NCI-H2227 (cell line): Measurements from ENCODE around the gene SYT14.
"Not testable (repeated sequence)": the region's sequence is repeated elsewhere in the genome, so short reads cannot be mapped to it uniquely, and the experiment has no call there.

Source experiments
- DNase-seq: peaks from one replicate; lab custom pipeline; 2025; ENCODE audit not compliant: unreplicated experiment; lab: John Stamatoyannopoulos, UW

SYT14 gene

GRCh38 chr1:209936125-209936524 is 1.9 kb upstream of the SYT14 start:
- no peak for DNase-seq

DNA sequence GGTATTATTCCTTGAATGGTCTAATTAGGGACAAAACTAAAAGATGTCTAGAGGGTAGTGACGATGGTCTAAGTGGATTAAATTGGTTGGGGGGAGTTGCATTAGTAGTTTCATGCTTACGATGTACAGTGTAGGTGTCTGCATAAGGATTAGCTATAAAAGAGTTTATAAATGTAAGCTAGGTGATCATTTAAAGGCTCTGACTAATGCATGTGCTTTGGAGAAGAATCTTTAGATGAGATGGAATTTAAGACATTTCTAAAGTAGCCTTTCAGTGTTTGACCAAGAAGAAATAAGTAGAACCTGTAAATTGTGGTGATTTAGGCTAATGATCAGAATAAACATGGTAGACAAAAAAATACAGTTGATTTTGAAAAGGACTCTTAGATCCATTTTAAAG is 7.4 kb downstream of the SYT14 start:
- DNase-seq = no peak

GRCh38 chr1:209948155-209948554 is 10.1 kb downstream of the SYT14 start:
- DNase-seq = no peak

- no peak for DNase-seq
These were observed 18.1 kb downstream of the SYT14 start for GRCh38 chr1:209956116-209956515.

DNA sequence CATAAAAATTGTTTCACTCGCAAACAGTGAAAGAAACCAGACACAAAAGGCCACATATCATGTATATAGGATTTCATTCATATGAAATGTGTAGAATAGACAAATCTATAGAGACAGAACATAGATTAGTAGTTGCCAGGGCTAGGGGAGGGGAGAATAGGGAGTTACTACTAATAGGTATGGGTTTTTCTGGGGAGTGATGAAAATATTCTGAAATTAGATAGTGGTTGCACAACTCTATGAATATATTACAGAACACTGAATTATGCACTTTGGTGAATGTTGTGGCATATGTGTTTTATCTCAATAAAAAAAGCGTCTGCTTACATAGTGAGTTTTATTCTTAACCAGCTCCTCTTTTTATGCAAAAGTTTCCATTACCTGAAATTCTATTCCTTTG is 21.6 kb downstream of the SYT14 start:
- no peak for DNase-seq

GRCh38 chr1:209960926-209961325 is 22.9 kb downstream of the SYT14 start:
- DNase-seq = no peak

DNA sequence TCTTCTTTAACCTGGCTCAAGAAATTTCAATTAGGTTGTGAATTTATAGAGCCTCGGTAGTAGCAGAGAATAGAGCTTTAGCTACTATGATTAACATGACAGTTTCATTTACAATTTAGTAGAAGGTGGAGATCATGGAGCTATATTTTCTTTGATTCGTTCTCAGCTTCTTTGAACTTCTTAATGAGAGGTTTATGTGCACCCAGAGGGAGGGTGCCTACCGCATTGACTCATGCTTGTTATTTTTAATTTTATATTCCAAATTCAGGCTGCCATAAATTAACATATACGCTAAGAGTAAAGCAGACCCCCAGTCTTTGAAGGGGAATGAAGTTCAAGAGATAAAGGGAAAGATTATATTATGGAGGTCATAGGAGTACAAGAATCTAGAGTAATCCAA is 24.4 kb downstream of the SYT14 start:
- DNase-seq = no peak

DNA sequence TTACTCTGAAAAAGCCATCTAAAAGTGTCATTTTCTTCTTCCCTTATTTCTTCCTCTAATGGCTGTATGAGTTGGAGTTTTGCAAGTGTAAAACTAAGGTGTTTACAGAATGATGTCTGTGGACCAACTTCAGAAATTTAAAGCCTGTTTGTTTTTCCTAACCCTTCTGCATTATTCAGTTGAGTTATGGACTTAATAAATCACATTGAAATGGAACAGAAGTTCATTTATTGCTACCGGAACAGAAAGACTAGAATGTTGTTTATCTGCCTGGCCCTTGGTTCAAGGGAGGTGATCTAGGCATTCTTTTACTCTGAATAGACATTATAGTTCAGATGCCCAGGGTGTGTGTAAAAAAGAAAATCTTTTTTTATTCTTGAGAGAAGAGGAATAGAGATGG is 24.8 kb downstream of the SYT14 start:
- DNase-seq = no peak

DNA sequence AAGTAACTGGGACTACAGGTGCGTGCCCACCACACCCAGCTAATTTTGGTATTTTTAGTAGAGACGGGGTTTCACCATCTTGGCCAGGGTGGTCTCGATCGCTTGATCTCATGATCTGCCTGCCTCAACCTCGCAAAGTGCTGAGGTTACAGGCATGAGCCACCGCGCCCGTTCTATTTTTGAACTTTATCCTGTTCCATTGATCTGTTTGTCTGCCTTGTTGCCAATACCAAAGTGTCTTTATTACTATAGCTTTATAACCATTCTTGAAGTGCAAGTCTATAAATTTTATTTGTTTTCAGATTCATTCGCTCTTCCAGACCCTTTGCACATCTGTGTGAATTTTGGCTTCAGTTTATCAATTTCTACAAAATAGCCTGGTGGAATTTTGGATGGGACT is 28.0 kb downstream of the SYT14 start:
- DNase-seq = no peak

DNA sequence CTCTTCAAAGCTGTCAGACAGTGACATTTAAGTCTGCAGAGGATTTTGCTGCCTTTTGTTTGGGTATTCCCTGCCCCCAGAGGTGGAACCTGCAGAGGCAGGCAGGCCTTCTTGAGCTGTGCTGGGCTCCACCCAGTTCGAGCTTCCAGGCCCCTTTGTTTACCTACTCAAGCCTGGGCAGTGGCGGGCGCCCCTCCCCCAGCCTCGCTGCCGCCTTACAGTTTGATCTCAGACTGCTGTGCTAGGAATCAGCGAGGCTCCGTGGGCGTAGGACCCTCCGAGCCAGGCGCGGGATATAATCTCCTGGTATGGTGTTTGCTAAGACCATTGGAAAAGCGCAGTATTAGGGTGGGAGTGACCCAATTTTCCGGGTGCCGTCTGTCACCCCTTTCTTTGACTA is 40.7 kb downstream of the SYT14 start:
- not testable (repeated sequence) for DNase-seq

DNA sequence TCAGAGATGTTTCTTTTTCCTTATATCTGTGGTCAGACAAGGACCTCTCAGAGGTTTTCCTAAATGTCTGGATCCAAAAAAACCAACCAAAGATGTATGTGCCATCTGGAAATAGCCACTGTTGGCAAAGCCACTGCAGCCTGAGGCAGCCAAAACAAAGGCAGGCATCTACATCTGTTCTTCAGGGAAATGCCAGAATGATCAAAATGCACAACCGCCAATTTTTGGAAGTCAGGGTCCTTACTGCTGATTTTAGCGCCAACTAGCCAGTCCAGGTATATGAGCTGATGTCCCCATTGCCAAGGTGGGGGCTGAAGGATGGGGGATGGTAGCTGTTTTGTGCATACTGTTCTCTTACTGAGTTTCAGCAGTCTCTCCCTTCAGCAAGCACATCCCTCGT is 45.9 kb downstream of the SYT14 start:
- DNase-seq = no peak

DNA sequence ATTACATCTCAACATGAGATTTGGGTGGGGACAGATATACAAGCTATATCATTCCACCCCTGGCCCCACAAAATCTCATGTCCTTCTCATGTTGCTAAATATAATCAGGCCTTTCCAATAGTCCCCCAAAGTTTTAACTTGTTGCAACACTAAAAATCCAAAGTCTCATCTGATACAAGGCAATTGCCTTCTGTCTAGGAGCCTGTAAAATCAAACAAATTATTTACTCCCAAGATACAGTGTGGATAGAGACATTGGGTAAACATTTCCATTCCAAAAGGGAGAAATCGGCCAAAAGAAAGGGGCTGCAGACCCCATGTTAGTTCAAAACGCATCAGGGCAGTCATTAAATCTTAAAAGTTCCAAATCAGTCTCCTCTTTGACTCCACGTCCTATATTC is 47.0 kb downstream of the SYT14 start:
- DNase-seq = no peak

DNA sequence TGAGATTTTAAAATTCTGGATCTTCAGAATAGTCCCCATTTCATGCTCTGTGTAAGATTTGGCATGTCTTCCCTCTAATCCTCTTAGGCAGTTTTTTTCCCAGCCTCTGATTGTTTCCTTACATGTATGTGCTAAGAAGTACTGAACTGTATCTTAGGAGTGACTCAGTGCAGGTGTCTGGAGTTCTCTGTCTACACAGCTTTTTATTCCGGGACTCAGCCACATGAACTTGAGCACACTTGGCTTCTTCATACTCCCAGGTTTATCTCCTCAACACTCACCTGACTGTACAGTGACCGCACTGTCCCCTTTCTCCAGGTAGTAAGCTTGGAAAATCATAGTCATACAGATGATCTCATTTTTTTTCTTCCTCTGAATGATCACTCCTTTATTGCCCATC is 50.7 kb downstream of the SYT14 start:
- DNase-seq = no peak

- DNase-seq = peak; percentile 47
These were observed 51.5 kb downstream of the SYT14 start for GRCh38 chr1:209989525-209989924.

DNA sequence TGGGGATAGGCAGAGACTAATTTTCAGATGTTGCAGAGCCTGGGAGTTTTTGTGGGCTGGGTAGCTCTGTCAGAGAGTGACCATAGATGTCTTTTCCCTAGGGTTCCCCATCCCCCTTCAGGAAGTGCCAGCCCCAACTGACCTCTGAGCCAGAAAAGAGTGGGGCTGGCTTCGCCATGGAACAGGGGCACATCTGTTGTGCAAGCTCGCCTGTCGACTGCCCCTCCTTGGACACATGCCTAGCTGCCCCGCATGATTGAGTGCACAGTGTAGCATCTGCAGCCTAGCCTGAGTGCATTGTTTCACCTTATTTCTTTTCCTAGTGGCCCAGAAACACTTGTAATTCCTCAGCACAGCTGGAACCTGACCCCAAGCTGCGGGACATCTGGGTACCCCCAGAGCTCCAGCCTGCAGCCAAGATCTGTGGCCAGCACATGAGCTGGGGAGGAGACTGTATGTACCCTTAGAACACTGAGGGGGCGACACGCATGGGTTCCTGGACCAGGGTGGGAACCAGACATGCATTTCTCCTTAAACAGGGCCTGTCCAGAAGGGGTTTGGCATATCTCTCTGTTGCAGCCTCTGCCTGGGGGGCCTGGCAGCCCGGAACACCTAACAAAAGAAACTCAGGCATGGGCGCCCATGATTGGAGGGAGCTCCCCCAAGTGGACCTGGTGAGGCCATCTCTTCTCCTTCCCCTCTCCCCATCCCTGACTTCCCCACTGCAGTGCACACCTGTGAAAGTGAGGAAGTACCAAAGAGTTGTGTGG is 55.2 kb downstream of the SYT14 start:
- no peak for DNase-seq

DNA sequence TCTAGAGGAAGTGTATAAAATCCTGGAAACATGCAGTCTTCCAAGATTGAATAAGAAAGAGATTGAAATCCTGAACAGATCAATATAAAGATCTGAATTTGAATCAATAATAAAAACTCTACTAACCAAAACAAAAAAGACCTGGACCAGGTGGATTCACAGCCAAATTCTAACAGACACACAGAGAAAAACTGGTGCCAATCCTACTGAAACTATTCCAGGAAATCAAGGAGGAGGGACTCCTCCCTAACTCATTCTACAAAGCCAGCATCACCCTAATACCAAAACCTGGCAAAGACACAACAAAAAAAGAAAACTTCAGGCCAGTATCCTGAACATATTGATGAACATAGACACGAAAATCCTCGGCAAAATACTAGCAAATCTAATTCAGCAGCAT is 58.3 kb downstream of the SYT14 start:
- no peak for DNase-seq

DNA sequence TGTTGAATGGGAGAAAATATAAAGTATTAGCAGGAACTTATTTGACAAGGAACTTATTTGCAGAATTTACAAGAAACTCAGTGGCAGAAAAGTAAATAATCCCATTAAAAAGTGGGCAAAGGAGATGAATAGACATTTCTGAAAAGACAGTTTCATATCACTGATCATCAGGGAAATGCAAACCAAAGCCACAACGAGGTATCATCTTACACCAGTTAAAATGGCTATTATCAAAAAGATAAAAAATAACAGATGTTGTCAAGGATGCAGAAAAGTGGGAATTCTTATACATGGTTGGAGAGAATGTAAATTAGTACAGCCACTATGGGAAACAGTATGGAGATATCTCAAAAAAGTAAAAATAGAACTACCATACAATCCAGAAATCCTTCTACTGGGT is 61.0 kb downstream of the SYT14 start:
- DNase-seq = no peak

GRCh38 chr1:210001751-210002150 is 63.7 kb downstream of the SYT14 start:
- DNase-seq = no peak

GRCh38 chr1:210003501-210003900 is 65.5 kb downstream of the SYT14 start:
- no peak for DNase-seq

GRCh38 chr1:210010161-210010560 is 72.1 kb downstream of the SYT14 start:
- no peak for DNase-seq

- no peak for DNase-seq
These were observed 83.3 kb downstream of the SYT14 start for GRCh38 chr1:210021145-210021860.

- DNase-seq = no peak
These were observed 84.0 kb downstream of the SYT14 start for GRCh38 chr1:210022044-210022443.

DNA sequence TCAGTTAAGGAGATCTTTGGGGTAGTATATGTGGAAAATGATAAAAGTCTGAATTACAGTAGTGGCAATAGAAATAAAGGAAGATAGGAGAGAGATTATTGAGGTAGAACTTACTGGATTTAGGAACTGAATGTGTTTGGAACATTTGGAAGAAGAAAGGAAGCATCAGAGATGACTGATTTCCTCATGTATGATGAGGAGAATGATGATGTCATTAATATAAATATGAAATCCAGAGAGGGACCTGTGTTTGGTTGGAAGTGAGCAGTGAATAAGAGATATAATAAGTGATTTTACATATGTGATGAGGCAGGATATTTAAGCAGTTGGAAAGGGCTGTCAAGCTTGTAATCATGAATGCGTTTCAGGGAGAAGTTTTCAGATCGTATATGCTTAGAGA is 86.3 kb downstream of the SYT14 start:
- DNase-seq = no peak
